CD4-positive, alpha-beta T cell treated with Interleukin-15 for 4 hours (primary cell): Measurements from ENCODE around the gene OCRL.

ENCODE experiments used
- DNase-seq: peaks from one replicate; pipeline ENCODE4 v3.0.0-alpha.2; 2020; ENCODE audit warnings: low spot score

Gene OCRL

GRCh38 chrX:129637217-129638109 is 97.4 kb downstream of the OCRL start:
- peak; percentile 68 for DNase-seq

DNA sequence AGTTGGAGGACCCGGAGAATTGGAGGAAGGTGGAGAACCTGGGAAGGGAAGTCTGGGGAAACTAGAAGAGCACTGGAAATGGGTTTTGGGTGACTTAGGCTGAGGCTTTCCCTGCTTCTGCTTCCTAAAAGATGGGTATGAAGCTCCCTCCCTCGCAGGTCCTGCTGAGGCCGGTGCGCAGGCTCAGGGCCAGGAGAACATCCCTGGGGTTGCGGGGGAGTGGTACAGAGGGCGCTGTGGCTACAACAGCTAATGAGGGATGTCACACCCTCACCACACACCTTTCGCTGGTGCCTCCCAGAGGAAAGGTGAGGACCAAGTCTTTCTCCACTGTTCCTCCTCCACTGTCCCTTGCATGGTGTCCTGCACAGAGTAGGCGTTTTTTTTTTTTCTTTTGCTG is 98.9 kb downstream of the OCRL start:
- no peak for DNase-seq

DNA sequence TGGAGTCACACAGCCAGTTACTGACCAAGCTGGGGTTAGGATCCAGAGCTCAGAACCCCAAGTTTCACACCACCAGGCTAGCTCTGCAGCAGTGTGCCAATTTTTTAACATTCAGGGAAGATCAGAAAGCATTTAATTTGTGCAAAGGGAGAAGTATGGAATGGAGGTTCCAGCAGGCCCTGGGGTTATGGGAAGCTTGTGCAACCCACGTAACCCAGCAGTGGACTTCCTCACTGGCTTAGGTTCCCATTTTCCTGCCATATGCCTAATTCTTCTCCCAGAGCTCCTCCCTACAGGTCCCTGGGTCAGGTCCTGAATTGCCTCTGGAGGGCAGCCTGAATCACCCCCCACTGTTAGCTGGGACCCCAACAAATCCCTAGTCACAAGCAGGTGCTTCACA is 100.7 kb downstream of the OCRL start:
- DNase-seq = no peak

GRCh38 chrX:129641469-129641868 is 101.4 kb downstream of the OCRL start:
- DNase-seq = no peak

DNA sequence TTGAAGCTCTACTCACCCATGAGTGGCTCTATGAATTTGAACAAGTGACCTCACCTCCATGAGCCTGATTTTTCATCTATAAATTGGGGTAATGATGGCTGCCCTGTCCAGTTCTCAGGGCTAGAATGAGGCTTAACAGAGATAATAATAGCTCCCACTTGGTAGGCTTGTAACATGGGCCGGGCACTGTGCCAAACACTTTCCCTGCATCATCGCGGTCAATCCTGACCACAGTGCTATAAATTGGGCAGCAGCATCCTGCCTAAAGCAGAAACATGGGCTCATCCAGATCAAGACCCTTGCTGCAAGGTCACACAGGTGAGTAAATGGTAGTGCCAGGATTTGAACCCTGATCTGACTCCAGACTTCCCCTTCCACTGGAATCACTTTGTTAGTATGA is 101.9 kb downstream of the OCRL start:
- no peak for DNase-seq
